ENCODE data around the gene TMEM81. TPM values are rescaled to one million over a fixed set of nuclear protein-coding genes. Genes with fewer than 3 reads are reported as not detected.

TMEM81 gene
- total and polyA plus RNA-seq, 2 of the 8 experiments (the other 6 are each of a cell fraction or from before 2014, with no cell fraction given): 2.1 to 5.9 TPM

GRCh38 chr1:205075642-205076155 is 8.6 kb downstream of the TMEM81 start (continued):
- no peak for TF ChIP-seq TEAD4 (IDR thresholded peaks at IDR 0.05; ENCODE audit: low read depth, low read length)
- TF ChIP-seq NRF1 (IDR thresholded peaks at IDR 0.05; ENCODE audit: low read depth, low read length): no peak
